Mucosa of stomach (tissue), 1 donor: ENCODE results near the gene PTPRCAP.
"Not testable (repeated sequence)": the region's sequence is repeated elsewhere in the genome, so short reads cannot be mapped to it uniquely, and the experiment has no call there.

Experiments
- H3K27me3 ChIP-seq: one replicate; pipeline ENCODE4 v1.7.0; 2013; ENCODE audit warnings: mild to moderate bottlenecking, low read length; ENCODE audit not compliant: control insufficient read depth, insufficient read depth
- H3K36me3 ChIP-seq: one replicate; pipeline ENCODE4 v1.7.0; 2013; ENCODE audit warnings: low read length; ENCODE audit not compliant: control insufficient read depth, insufficient read depth
- H3K4me1 ChIP-seq: one replicate; pipeline ENCODE4 v1.7.0; 2013; ENCODE audit warnings: mild to moderate bottlenecking, low read length; ENCODE audit not compliant: control insufficient read depth, insufficient read depth
- H3K4me3 ChIP-seq: one replicate; pipeline ENCODE4 v1.7.0; 2013; ENCODE audit warnings: low read length
- H3K9ac ChIP-seq: one replicate; pipeline ENCODE4 v1.7.0; 2013; ENCODE audit warnings: mild to moderate bottlenecking, low read length, moderate library complexity
- H3K9me3 ChIP-seq: one replicate; pipeline ENCODE4 v1.7.0; 2013; ENCODE audit warnings: mild to moderate bottlenecking, low read length, moderate library complexity; ENCODE audit not compliant: control insufficient read depth
- donor health status: Pancreatic carcinoma.

Gene PTPRCAP, protein sequence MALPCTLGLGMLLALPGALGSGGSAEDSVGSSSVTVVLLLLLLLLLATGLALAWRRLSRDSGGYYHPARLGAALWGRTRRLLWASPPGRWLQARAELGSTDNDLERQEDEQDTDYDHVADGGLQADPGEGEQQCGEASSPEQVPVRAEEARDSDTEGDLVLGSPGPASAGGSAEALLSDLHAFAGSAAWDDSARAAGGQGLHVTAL

GRCh38 chr11:67437082-67437808 lies at the start of gene PTPRCAP:
Gene PTPRCAP, minus strand, starts transcription at chr11:67437682. Its CDS starts 63 bp downstream, at chr11:67437619.
- Histone ChIP-seq H3K9me3 (no peaks in the 10 kb centered on the region), H3K4me1 (peaks cover 34% of the 10 kb centered on the region), H3K9ac (no peak within 1 kb of the TSS), H3K27me3 (no peaks in the 10 kb centered on the region), H3K4me3 (no peak within 1 kb of the TSS), H3K36me3 (peaks cover 47% of the 10 kb centered on the region)

DNA sequence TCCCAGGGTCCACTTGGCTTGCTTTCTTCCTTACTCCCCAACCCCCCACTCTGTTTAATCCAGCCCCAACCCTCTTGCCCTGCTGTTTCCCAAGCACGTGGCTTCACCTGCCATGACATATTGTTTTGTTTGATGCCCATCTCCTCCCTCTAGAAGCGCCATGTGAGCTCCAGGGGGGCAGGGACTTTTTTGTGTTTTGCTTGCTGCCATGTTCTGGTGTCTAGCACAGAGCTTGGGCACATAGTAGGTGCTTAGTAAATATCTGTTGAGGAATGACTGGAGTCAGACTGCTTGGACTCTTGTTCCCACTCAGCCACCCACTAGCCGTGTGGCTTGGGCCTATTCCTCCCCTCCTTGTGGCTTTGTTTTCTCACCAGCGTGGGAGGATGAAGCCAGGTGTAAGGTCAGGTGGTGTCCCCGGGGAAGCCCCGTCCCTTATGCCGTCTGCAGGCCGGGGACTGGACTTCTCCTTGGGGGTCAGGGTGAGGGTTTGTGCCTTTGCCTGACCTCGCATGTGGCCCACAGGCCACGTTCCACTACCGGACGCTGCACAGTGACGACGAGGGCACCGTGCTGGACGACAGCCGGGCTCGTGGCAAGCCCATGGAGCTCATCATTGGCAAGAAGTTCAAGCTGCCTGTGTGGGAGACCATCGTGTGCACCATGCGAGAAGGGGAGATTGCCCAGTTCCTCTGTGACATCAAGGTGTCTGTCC lies 49.2 kb upstream of the PTPRCAP start:
- Histone ChIP-seq H3K9ac (no peak overlapping the region), H3K4me1 (peaks cover 23% of the 10 kb centered on the region), H3K27me3 (no peaks in the 10 kb centered on the region), H3K9me3 (no peaks in the 10 kb centered on the region), H3K4me3 (no peak overlapping the region), H3K36me3 (no peaks in the 10 kb centered on the region)

DNA sequence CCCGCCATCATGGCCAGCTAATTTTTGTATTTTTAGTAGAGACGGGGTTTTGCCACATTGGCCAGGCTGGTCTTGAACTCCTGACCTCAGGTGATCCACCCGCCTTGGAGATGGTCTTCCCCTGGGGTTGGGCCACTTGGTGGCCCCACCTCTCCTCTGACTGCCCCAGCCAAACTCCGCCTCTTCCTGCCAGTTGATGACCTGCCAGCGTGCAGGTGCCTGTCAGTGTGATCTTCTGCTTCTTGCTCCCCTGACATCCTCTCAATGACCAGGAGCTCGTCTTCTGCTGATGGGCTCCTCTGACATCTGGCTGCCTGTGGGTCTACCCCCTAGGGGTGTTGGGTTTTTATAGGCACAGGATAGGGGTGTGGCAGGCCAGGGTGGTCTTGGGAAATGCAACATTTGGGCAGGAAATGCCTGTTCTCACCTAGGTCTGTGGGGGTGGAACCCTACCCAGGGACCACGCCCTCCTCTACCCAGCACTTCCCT lies 48.4 kb upstream of the PTPRCAP start:
- not testable (repeated sequence) for H3K9me3 ChIP-seq, H3K4me3 ChIP-seq, H3K9ac ChIP-seq, H3K27me3 ChIP-seq, H3K36me3 ChIP-seq
- peaks cover 23% of the 10 kb centered on the region for H3K4me1 ChIP-seq

DNA sequence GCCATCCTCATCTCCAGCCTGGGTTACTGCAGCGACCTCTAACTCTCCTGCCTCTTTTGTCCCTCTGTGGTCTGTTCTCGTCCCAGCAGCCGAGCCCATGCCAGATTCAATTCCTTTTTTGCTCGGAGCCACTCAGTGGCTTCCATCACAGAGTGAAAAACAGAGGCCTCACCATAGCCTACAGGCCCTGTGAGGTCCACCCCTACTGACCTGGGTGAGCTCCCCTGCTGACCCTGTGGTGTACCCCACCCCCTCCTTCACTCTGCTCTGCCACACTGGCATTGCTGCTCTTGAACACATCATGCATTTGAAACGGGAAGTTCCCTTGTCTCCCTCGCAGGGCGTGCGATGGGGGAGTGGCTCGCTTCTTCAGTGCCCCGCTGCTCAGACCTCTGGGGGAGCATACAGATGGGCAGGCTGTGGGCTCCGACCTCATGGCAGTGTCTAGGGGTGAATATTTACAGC lies 47.4 kb upstream of the PTPRCAP start:
- no peaks in the 10 kb centered on the region for H3K27me3 ChIP-seq
- H3K4me1 ChIP-seq, result peaks cover 23% of the 10 kb centered on the region
- no peaks in the 10 kb centered on the region for H3K9me3 ChIP-seq
- no peaks in the 10 kb centered on the region for H3K36me3 ChIP-seq
- no peak overlapping the region for H3K4me3 ChIP-seq
- H3K9ac ChIP-seq, result peak overlapping the region; percentile 37

- H3K36me3 ChIP-seq, result no peaks in the 10 kb centered on the region
- no peak overlapping the region for H3K4me3 ChIP-seq
- H3K9ac ChIP-seq, result peak overlapping the region; percentile 37
- no peaks in the 10 kb centered on the region for H3K9me3 ChIP-seq
- peaks cover 23% of the 10 kb centered on the region for H3K4me1 ChIP-seq
- no peaks in the 10 kb centered on the region for H3K27me3 ChIP-seq
These were observed 46.6 kb upstream of the PTPRCAP start for GRCh38 chr11:67483831-67484665.

DNA sequence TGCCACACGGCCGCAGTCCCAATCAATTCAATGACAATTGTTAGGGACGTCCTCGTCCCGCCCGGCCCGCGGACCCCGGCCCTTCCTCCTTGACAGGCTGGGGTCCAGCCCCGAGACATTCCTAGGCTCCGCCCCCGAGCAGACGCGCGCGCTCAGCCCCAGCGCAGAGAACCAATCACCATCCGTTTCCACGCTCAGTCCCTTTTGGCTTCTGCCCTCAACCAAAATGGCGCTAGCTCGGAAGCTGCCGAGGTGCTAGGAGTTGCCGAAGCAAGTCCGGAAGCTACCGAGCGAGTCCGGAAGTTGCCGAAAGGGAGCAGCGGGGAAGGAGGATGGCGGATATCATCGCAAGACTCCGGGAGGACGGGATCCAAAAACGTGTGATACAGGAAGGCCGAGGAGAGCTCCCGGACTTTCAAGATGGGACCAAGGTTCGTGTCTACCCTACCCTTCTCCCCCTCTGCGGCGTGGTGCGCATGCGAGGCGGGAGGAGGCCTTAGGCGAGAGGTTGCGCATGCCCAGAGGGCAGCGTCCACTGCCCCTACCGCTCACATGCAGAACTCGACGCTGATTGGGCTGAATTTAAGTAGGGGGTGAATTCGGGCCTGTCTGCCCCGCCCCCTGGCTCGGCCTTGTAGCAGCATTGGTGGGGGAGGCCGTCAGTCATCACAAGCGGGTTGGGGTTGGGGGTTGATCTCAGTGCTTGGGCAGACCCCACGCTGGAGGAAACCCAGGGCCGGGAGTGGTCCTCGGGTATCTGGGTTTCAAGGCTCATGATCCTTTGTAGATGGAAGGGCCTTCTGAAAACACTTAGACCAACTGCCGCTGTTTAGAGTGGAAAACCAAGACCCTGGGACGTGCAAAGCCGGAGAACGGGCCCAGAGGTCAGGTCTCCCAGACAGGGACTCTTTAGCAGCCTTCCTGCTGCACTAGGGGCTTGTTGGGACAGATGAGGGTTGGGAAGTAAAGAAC lies 45.6 kb upstream of the PTPRCAP start, which contains the start of gene AIP:
AIP (plus strand) TSS at position 200 of the 972 bp plus-strand sequence; CDS start at position 333, 133 bp downstream.
- Histone ChIP-seq H3K9me3 (no peaks in the 10 kb centered on the region), H3K4me1 (peaks cover 23% of the 10 kb centered on the region), H3K9ac (peak within 1 kb of the TSS; percentile 77), H3K4me3 (peak within 1 kb of the TSS; percentile 75), H3K27me3 (no peaks in the 10 kb centered on the region), H3K36me3 (no peaks in the 10 kb centered on the region)

GRCh38 chr11:67482275-67482826 lies 44.9 kb upstream of the PTPRCAP start:
- H3K27me3 ChIP-seq, result no peaks in the 10 kb centered on the region
- no peaks in the 10 kb centered on the region for H3K36me3 ChIP-seq
- peak overlapping the region; percentile 75 for H3K4me3 ChIP-seq
- no peaks in the 10 kb centered on the region for H3K9me3 ChIP-seq
- H3K9ac ChIP-seq, result peak overlapping the region; percentile 77
- peaks cover 23% of the 10 kb centered on the region for H3K4me1 ChIP-seq

GRCh38 chr11:67477344-67478050 lies 40.0 kb upstream of the PTPRCAP start:
- not testable (repeated sequence) for H3K9ac ChIP-seq, H3K4me1 ChIP-seq, H3K27me3 ChIP-seq, H3K4me3 ChIP-seq, H3K36me3 ChIP-seq, H3K9me3 ChIP-seq

DNA sequence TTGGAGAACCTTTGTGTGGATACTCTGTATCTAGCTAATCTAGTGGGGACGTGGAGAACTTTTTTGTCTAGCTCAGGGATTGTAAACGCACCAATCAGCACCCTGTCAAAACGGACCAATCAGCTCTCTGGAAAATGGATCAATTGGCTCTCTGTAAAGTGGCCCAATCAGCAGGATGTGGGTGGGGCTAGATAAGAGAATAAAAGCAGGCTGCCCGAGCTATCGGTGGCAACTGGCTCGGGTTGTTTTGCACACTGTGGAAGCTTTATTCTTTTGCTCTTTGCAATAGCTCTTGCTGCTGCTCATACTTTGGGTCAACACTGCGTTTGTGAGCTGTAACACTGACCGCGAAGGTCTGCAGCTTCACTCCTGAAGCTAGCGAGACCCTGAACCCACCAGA lies 39.2 kb upstream of the PTPRCAP start:
- H3K36me3 ChIP-seq, H3K4me1 ChIP-seq, H3K27me3 ChIP-seq, H3K9ac ChIP-seq, H3K4me3 ChIP-seq, H3K9me3 ChIP-seq: not testable (repeated sequence)

GRCh38 chr11:67472882-67473281 lies 35.4 kb upstream of the PTPRCAP start:
- Histone ChIP-seq H3K36me3 (no peaks in the 10 kb centered on the region), H3K4me3 (no peak overlapping the region), H3K9me3 (no peaks in the 10 kb centered on the region), H3K9ac (no peak overlapping the region), H3K27me3 (no peaks in the 10 kb centered on the region), H3K4me1 (peaks cover 12% of the 10 kb centered on the region)
